Astrocyte (in vitro differentiated cells and primary cell): Measurements from ENCODE around the gene ZNF609. TPM values are rescaled to one million over a fixed set of nuclear protein-coding genes. Genes with fewer than 3 reads are reported as not detected.
A peak's percentile ranks its signal among the peaks of the same experiment; 100 is the strongest.

Experiments used
- DNase-seq: peaks from one replicate; pipeline ENCODE4 v3.0.0-alpha.2; 2010; ENCODE audit warnings: low read depth
- FAIRE-seq: peaks from 2 replicates; lab custom pipeline; 2011; peaks lifted over from hg19 to GRCh38; lab: Jason Lieb, UNC
- H2AFZ ChIP-seq: 2 replicates; pipeline ENCODE4 v1.6.0; 2012; ENCODE audit warnings: low read depth, low read length, inconsistent platforms
- H3K27ac ChIP-seq: 2 replicates; pipeline ENCODE4 v1.5.1; 2011; ENCODE audit warnings: low read depth, low read length, inconsistent platforms
- H3K27me3 ChIP-seq: 2 replicates; pipeline ENCODE4 v1.6.0; 2011; ENCODE audit warnings: low read length, inconsistent platforms; ENCODE audit not compliant: insufficient read depth
- H3K36me3 ChIP-seq: 2 replicates; pipeline ENCODE4 v1.5.1; 2011; ENCODE audit warnings: low read length, inconsistent platforms; ENCODE audit not compliant: insufficient read depth
- H3K4me1 ChIP-seq: 2 replicates; pipeline ENCODE4 v1.5.1; 2011; ENCODE audit warnings: low read length, inconsistent platforms; ENCODE audit not compliant: insufficient read depth
- H3K4me2 ChIP-seq: 2 replicates; pipeline ENCODE4 v1.6.0; 2012; ENCODE audit warnings: low read length, inconsistent platforms
- H3K4me3 ChIP-seq: 2 replicates; pipeline ENCODE4 v1.5.1; 2011; ENCODE audit warnings: low read depth, mild to moderate bottlenecking, low read length, inconsistent platforms; ENCODE audit not compliant: insufficient read depth
- H3K79me2 ChIP-seq: 2 replicates; pipeline ENCODE4 v1.6.0; 2012; ENCODE audit warnings: mild to moderate bottlenecking, low read length, inconsistent platforms; ENCODE audit not compliant: insufficient read depth
- H3K9ac ChIP-seq: 2 replicates; pipeline ENCODE4 v1.6.0; 2012; ENCODE audit warnings: mild to moderate bottlenecking, low read length, inconsistent platforms
- H3K9me3 ChIP-seq: 2 replicates; pipeline ENCODE4 v1.5.1; 2012; ENCODE audit warnings: low read depth, mild to moderate bottlenecking, low read length, inconsistent platforms; ENCODE audit not compliant: insufficient read depth
- H4K20me1 ChIP-seq: 2 replicates; pipeline ENCODE4 v1.6.0; 2012; ENCODE audit warnings: low read length, inconsistent platforms; ENCODE audit not compliant: insufficient read depth
- H3K27ac Mint-ChIP-seq: one replicate; pipeline ENCODE4 v1.8.0; 2021; ENCODE audit warnings: mild to moderate bottlenecking, mixed read lengths; ENCODE audit not compliant: unreplicated experiment
- H3K27me3 Mint-ChIP-seq: one replicate; pipeline ENCODE4 v1.8.0; 2021; ENCODE audit warnings: low read depth, mixed read lengths; ENCODE audit not compliant: unreplicated experiment
- H3K36me3 Mint-ChIP-seq: one replicate; pipeline ENCODE4 v1.8.0; 2021; ENCODE audit warnings: low read depth, mixed read lengths; ENCODE audit not compliant: unreplicated experiment
- H3K4me1 Mint-ChIP-seq: one replicate; pipeline ENCODE4 v1.8.0; 2021; ENCODE audit warnings: low read depth, mixed read lengths; ENCODE audit not compliant: unreplicated experiment
- H3K4me3 Mint-ChIP-seq: one replicate; pipeline ENCODE4 v1.8.0; 2021; ENCODE audit warnings: mild to moderate bottlenecking, moderate library complexity, mixed read lengths; ENCODE audit not compliant: unreplicated experiment
- H3K9me3 Mint-ChIP-seq: one replicate; pipeline ENCODE4 v1.8.0; 2021; ENCODE audit warnings: mild to moderate bottlenecking, mixed read lengths; ENCODE audit not compliant: unreplicated experiment
- EZH2 ChIP-seq: IDR thresholded peaks from 2 replicates; pipeline ENCODE4 v1.6.1; 2012; ENCODE audit warnings: mild to moderate bottlenecking, low read length, inconsistent platforms; ENCODE audit not compliant: insufficient read depth
- total RNA-seq: library from RNA; stranded (reverse); gene quantifications from 2 replicates; pipeline ENCODE4 v1.2.1, GENCODE V29; 2021
- TF ChIP-seq, protein P1 (sequence below): IDR thresholded peaks from 2 replicates; pipeline ENCODE4 v1.5.1; 2011; ENCODE audit warnings: low read depth, mild to moderate bottlenecking, inconsistent platforms, low read length, moderate library complexity; ENCODE audit not compliant: insufficient read depth

Gene ZNF609
- total RNA-seq, 1 donor from 2014 or later: 38.5 TPM

DNA sequence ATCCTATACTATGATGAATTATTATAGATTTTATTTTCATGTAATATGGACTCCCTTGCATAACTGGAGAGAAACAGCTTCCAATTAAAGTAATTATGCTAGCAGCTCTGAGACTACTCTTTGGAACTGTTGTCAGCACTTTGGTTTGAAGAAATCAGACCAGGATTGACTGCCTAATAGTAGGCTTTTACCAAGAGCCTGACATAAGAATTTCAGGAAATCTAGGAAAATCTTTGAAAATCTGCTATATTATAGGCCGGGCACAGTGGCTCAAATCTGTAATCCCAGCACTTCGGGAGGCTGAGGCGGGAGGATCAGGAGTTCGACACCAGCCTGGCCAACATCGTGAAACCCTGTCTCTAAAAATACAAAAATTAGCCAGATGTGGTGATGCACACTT is 62.9 kb downstream of the ZNF609 start:
- TF ChIP-seq, protein P1, sequence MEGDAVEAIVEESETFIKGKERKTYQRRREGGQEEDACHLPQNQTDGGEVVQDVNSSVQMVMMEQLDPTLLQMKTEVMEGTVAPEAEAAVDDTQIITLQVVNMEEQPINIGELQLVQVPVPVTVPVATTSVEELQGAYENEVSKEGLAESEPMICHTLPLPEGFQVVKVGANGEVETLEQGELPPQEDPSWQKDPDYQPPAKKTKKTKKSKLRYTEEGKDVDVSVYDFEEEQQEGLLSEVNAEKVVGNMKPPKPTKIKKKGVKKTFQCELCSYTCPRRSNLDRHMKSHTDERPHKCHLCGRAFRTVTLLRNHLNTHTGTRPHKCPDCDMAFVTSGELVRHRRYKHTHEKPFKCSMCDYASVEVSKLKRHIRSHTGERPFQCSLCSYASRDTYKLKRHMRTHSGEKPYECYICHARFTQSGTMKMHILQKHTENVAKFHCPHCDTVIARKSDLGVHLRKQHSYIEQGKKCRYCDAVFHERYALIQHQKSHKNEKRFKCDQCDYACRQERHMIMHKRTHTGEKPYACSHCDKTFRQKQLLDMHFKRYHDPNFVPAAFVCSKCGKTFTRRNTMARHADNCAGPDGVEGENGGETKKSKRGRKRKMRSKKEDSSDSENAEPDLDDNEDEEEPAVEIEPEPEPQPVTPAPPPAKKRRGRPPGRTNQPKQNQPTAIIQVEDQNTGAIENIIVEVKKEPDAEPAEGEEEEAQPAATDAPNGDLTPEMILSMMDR: no peak
- no peak for TF ChIP-seq EZH2
- no peak overlapping the region for H3K9ac ChIP-seq
- no peak overlapping the region for H2AFZ ChIP-seq
- no peaks in the 10 kb centered on the region for H3K9me3 Mint-ChIP-seq
- H3K36me3 ChIP-seq: no peaks in the 10 kb centered on the region
- no peaks in the 10 kb centered on the region for H3K9me3 ChIP-seq
- H3K27me3 Mint-ChIP-seq: no peaks in the 10 kb centered on the region
- H3K27me3 ChIP-seq: no peaks in the 10 kb centered on the region
- H3K4me3 Mint-ChIP-seq: no peak overlapping the region
- no peak for DNase-seq
- peaks cover 74% of the 10 kb centered on the region for H4K20me1 ChIP-seq
- H3K4me1 Mint-ChIP-seq: peaks cover 45% of the 10 kb centered on the region
- peaks cover 6% of the 10 kb centered on the region for H3K36me3 Mint-ChIP-seq
- H3K4me1 ChIP-seq: peaks cover 25% of the 10 kb centered on the region
- no peak for FAIRE-seq
- H3K27ac ChIP-seq: no peak overlapping the region
- peaks cover 82% of the 10 kb centered on the region for H3K79me2 ChIP-seq
- H3K4me2 ChIP-seq: no peak overlapping the region
- H3K27ac Mint-ChIP-seq: no peak overlapping the region
- H3K4me3 ChIP-seq: no peak overlapping the region

DNA sequence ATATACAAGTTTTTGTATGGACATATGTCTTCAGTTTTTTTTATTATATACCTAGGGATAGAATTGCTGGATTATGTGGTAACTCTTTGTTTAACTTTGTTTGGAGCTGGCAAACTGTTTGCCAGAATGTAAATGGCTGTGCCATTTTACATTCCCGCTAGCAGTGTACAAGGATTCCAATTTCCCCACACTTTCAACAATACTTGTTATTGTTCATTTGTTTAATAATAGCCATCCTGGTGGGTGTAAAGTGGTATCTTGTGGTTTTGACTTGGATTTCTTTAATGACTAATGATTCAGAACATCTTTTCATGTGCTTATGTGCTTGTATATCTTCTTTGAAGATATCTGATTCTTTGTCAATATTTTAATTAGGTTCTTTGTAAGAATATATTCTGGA is 64.4 kb downstream of the ZNF609 start:
- Histone ChIP-seq H3K4me1 (peaks cover 25% of the 10 kb centered on the region), H3K27me3 (no peaks in the 10 kb centered on the region), H3K4me2 (peak overlapping the region; percentile 6), H3K79me2 (peaks cover 83% of the 10 kb centered on the region), H3K36me3 (no peaks in the 10 kb centered on the region), H3K4me3 (no peak overlapping the region), H3K27ac (no peak overlapping the region), H3K9ac (no peak overlapping the region), H3K9me3 (no peaks in the 10 kb centered on the region), H4K20me1 (peaks cover 75% of the 10 kb centered on the region), H2AFZ (no peak overlapping the region)
- Mint-ChIP-seq H3K27ac (peak overlapping the region; percentile 53), H3K4me3 (no peak overlapping the region), H3K4me1 (peaks cover 38% of the 10 kb centered on the region), H3K27me3 (no peaks in the 10 kb centered on the region), H3K9me3 (no peaks in the 10 kb centered on the region), H3K36me3 (peaks cover 10% of the 10 kb centered on the region)
- FAIRE-seq (no peak), DNase-seq (peak; percentile 76)
- TF ChIP-seq, protein P1: no peak
- no peak for TF ChIP-seq EZH2

DNA sequence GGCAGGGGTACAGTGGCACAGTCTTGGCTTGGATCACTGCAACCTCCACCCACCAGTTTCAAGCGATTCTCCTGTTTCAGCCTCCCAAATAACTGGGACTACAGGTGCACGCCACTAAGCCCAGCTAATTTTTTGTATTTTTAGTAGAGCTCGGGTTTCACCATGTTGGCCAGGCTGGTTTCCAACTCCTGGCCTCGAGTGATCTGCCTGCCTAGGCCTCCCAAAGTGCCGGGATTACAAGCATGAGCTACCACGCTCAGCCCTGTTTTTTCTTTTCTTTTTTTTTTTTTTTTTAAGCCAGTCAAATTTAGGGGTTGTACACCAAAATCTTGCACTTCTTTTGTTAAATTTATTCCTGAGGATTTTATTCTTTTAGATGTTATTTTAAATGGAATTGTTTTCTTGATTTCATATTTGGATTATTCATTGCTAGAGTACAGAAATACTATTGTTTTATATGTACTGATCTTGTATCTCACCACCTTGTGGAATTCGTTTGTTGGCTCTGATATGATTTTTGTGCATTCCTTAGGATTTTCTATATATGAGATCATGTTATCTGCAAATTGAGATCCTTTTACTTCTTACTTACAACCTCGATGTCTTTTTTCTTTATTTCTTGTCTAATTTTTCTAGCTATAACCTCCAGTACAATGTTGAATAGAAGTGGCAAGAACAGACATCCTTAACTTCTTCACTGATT is 65.6 kb downstream of the ZNF609 start:
- Mint-ChIP-seq H3K27ac (peak overlapping the region; percentile 12), H3K27me3 (no peaks in the 10 kb centered on the region), H3K9me3 (no peaks in the 10 kb centered on the region), H3K4me1 (peaks cover 33% of the 10 kb centered on the region), H3K4me3 (no peak overlapping the region), H3K36me3 (peaks cover 8% of the 10 kb centered on the region)
- H3K4me3 ChIP-seq: no peak overlapping the region
- H3K79me2 ChIP-seq: peaks cover 84% of the 10 kb centered on the region
- no peak overlapping the region for H3K9ac ChIP-seq
- peak overlapping the region; percentile 25 for H3K4me2 ChIP-seq
- H4K20me1 ChIP-seq: peaks cover 75% of the 10 kb centered on the region
- peak overlapping the region; percentile 9 for H3K27ac ChIP-seq
- TF ChIP-seq, protein P1: no peak
- no peak for TF ChIP-seq EZH2
- no peaks in the 10 kb centered on the region for H3K9me3 ChIP-seq
- DNase-seq (peak; percentile 47), FAIRE-seq (no peak)
- peaks cover 23% of the 10 kb centered on the region for H3K4me1 ChIP-seq
- H3K36me3 ChIP-seq: no peaks in the 10 kb centered on the region
- no peaks in the 10 kb centered on the region for H3K27me3 ChIP-seq
- H2AFZ ChIP-seq: no peak overlapping the region
